GM18873 (cell line): ENCODE results near the gene LHX4.
A peak's percentile ranks its signal among the peaks of the same experiment; 100 is the strongest.
"Not testable (repeated sequence)": the region's sequence is repeated elsewhere in the genome, so short reads cannot be mapped to it uniquely, and the experiment has no call there.

Experiments
- ATAC-seq: cut with Tn5 transposase; IDR thresholded peaks from one replicate; pipeline ENCODE4 v1.9.1; 2021; ENCODE audit warnings: mild to moderate bottlenecking, moderate library complexity, moderate number of reproducible peaks; ENCODE audit not compliant: unreplicated experiment, low FRiP score

LHX4 gene

GRCh38 chr1:180196436-180197003 is 33.5 kb upstream of the LHX4 start:
- ATAC-seq, result no peak

DNA sequence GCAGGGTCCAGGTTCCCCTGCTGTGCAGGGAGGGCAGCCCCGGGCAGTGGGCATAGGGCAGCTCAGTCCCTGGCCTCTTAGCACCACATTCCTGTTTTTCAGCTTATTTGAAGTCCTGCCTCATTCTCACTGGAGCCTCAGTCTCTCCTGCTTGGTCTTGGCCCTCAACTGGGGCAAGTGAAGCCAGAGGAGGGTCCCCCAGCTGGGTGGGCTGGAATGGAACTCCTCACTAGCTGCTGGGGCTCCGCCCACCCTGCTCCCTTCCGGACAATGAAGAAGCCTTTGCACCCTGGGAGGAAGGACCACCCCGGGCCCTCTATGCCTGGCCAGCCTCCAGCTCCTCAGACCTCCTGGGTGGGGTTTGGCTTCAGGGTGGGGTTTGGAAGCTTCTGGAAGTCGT is 32.8 kb upstream of the LHX4 start:
- ATAC-seq, result no peak

- ATAC-seq, result no peak
These were observed 31.9 kb upstream of the LHX4 start for GRCh38 chr1:180198196-180198595.

DNA sequence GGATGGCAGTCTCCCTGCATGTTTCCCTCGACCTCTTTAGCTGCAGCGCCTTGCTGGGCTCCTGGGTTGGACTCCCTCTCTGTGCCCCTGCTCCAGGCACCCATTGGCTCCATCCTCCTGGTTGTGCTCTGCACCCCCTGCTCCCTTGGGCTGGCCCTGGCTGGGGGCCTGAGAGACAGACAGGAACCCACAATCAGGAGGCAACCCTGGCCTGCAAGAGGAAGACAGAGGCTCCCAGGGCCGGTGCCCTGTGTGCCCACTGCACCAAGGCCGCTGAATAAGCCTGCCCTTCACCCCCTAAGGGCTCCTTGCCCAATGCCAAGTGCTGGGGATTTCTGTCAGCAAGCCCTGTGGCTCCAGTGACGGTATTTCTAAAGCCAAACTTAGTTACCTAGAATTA is 31.5 kb upstream of the LHX4 start:
- no peak for ATAC-seq

DNA sequence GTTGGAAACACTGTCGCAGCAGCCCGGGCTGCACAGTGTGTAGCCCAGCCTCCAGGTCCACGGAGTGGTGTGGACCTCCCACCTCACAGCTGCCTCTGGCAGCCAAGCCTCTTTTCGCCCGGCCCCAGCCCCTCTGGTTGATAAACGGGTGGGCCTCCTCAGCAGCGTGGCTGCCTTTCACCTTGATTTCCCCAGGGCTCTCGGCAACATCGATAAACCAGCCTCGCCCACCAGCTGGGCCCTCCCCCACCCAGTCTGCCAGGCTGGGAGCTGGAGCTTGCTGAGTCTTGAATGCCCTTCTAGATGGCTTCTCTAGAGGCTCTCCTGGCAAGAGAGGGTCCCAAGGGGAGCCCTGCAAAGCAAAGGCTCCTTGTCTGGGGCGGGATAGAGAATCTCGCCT is 31.0 kb upstream of the LHX4 start:
- ATAC-seq, result no peak

DNA sequence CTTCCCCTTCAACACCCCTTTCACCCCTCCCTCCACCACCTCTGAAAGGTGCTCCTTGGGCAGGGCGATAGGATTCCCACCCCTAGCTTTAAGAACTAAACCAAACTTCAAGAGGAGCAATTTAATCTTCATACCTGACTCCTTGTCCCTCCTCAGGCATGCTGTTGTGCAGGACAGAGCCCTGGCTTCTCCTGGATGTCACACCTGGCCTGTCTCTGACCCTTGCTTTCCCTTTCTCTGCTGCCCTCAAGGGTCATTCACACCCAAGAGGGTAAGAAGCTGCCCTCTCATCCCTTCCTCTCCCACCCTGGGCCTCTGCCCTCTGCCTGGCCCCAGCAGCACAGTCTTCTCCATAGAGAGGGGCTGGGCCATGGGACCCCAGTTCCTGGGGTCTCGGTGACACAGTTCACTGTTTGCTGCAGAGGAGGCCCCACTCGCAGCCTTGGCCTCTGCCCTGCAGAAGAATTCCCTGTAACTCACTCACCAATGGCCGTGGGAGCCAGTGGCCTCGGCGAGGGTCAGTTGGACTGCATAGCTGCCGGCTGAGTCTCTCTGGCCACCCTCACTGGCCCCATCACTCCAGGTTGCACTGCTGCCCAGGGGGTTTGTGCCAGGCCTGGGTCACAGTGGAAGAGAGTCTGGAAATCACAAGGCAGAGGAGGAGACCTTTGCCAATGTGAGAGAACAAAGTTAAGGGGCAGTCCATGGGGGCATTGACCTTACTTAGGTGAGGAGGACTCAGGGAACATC is 28.4 kb upstream of the LHX4 start:
- ATAC-seq, result no peak

- not testable (repeated sequence) for ATAC-seq
These were observed 27.5 kb upstream of the LHX4 start for GRCh38 chr1:180202588-180202987.

GRCh38 chr1:180204231-180204630 is 25.8 kb upstream of the LHX4 start:
- ATAC-seq, result no peak

DNA sequence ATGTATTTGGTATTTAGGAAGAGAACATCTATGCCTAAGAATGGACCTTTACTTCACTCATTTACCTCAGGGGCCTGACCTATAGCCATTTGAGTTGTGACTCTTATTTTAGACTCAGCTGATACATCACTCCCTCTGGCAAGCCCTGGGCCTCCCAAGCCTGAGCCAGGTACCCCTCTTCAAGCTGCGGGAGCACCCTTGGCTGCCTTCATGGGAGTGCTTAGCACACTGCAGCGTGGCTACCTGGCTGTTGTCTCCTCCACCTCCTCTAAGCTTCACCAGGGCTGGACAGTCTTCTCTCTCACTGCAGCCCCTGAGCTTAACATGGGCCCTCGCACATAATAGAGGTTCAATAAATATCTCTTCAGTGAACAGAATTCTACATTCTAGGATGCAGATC is 23.5 kb upstream of the LHX4 start:
- no peak for ATAC-seq

- no peak for ATAC-seq
These were observed 21.8 kb upstream of the LHX4 start for GRCh38 chr1:180208264-180208663.

DNA sequence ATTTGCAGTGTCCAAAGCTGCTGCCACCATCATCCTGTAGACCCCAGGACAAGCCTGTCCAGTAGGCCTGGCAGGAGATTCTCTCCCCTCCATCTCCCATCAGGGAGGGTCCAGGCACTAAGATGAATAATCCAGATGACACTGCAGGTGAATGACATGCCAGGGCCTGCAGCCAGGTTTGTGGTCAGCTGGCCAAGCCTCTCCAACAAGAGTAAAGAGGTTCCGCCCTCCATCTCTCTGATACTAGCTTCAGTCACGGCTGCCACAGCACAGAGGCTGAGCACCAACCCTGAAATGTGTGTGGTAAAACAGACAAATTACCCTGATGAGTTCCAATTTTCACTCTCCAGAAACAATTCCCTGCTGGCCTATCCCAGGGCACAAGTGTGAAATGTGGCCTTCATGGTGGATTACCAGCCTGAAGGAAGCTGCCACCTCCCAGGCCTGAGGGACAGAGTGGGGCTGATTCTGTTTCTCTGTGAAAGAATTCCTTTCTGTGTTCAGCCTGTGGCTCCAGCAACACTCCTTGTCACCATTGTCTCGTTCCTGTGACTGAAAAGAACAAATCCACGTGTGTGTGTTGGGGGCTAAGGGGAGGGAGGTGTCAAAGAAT is 19.9 kb upstream of the LHX4 start:
- no peak for ATAC-seq

DNA sequence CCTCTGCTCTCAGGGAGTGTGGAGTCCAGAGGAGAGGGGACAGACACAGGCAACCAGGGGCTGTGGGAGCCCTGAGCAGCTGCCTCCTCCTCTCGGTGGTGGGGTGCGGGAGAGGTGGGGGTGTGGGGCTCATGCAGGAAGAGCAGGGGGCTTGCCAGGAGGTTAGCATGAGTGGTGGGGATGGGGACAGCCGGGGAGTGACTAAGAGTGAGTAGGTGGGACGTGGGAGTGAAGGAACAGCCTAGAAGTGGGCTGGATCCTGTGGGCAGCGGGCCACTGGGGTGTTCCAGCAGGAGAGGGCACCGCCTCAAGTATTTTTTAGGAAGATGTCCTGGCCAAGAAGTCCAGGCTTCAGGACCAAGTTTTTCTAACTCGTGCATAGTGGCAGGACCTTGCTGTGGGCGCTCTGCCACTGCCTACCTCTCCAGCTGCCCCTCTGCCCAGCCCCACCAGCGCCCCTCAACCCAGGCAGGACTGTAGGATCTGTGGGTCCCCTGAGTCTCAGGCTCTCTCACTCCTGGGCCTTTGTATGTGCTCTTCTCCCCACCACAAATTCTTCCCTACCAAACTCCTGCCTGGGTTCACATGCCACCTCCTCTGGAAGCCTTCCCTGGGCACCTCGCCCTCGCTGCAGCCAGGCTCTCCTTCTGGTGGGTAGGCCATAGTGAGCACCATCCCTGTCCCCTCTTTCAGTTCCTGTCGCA is 18.8 kb upstream of the LHX4 start:
- no peak for ATAC-seq

- no peak for ATAC-seq
These were observed 18.2 kb upstream of the LHX4 start for GRCh38 chr1:180211860-180212229.

GRCh38 chr1:180213401-180214170 is 16.5 kb upstream of the LHX4 start:
- peak; percentile 58 for ATAC-seq

GRCh38 chr1:180215856-180216625 is 14.0 kb upstream of the LHX4 start:
- ATAC-seq, result no peak

GRCh38 chr1:180217006-180217405 is 13.1 kb upstream of the LHX4 start:
- no peak for ATAC-seq

DNA sequence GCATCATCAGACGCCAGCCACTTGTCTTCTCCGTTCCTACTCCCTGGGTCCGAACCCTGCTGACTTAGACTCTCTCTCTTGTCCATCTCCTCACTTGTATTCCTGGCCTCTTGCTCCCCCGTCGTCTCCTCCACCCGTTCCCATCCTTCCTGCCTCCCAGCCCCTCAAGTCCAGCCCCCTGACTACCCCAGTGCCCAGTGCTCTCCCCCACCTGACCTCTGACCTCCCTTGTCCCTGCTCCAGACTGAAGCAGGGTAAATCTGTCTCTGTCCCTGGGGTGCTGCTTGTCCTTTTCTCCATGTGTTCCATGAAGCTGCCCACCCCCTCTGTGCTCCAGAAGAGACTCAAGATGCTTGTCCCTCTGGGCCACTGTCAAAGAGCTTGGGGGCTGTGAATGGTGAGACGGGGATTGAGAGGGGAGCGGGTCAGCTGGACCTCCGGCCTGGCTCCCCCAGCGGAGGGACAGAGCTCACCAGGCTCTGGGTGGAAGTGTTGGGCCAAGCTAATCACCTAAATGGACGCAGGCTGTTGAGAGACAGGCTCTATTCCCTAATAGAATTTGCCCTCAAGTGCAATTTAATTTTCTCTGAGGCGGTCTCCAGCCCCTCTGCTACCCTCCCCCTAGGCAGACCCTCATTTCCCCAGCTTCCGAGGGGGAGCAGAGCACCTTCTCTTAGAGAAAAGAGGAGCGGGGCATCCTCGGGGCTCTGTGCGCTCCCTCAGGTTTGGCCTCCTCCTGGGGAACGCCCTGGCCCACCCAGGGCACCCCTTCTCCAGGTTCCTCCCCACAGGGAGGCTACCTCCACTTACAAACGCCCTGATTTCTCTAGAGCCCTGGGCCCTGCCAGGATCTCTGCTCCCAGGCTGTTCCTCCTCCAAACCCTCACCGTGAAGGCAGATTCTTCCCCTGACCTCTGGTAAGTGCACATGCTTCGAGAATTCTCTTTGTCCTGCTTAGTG is 11.0 kb upstream of the LHX4 start:
- ATAC-seq, result no peak

GRCh38 chr1:180219776-180220175 is 10.3 kb upstream of the LHX4 start:
- ATAC-seq, result no peak

GRCh38 chr1:180221462-180221861 is 8.6 kb upstream of the LHX4 start:
- no peak for ATAC-seq
